Hindlimb muscle (tissue), 1 donor: ENCODE results near the gene C1orf159. TPM values are rescaled to one million over a fixed set of nuclear protein-coding genes. Genes with fewer than 3 reads are reported as not detected.
A peak's percentile ranks its signal among the peaks of the same experiment; 100 is the strongest.
"Not testable (repeated sequence)": the region's sequence is repeated elsewhere in the genome, so short reads cannot be mapped to it uniquely, and the experiment has no call there.

Experiments
- DNase-seq: peaks from one replicate; pipeline ENCODE4 v3.0.0-alpha.2; 2013
- polyA plus RNA-seq: library from polyadenylated mRNA; unstranded; fragments of 120-200 nt; gene quantifications from one replicate; pipeline ENCODE4 v1.2.1, GENCODE V29; 2013; ENCODE audit not compliant: insufficient read length

The C1orf159 gene
- polyA plus RNA-seq, result 7.8 TPM

- DNase-seq, result peak; percentile 99
These were observed at the start of gene C1orf159 for GRCh38 chr1:1115786-1116700. TSS of gene C1orf159 (minus strand) at chr1:1116089. CDS start at chr1:1091543, 24,546 bp downstream.

GRCh38 chr1:1165485-1165884 lies 49.6 kb upstream of the C1orf159 start:
- no peak for DNase-seq

- no peak for DNase-seq
These were observed 49.0 kb upstream of the C1orf159 start for GRCh38 chr1:1164701-1165451.

- no peak for DNase-seq
These were observed 48.4 kb upstream of the C1orf159 start for GRCh38 chr1:1164361-1164700.

GRCh38 chr1:1163538-1164070 lies 47.7 kb upstream of the C1orf159 start:
- DNase-seq, result no peak

GRCh38 chr1:1162597-1163537 lies 47.0 kb upstream of the C1orf159 start:
- no peak for DNase-seq

GRCh38 chr1:1161683-1162079 lies 45.8 kb upstream of the C1orf159 start:
- no peak for DNase-seq

GRCh38 chr1:1161078-1161682 lies 45.3 kb upstream of the C1orf159 start:
- no peak for DNase-seq

GRCh38 chr1:1160281-1160930 lies 44.5 kb upstream of the C1orf159 start:
- DNase-seq, result no peak

GRCh38 chr1:1157914-1158710 lies 42.2 kb upstream of the C1orf159 start:
- peak; percentile 43 for DNase-seq

GRCh38 chr1:1157426-1157913 lies 41.6 kb upstream of the C1orf159 start:
- DNase-seq, result peak; percentile 79

- DNase-seq, result no peak
These were observed 41.1 kb upstream of the C1orf159 start for GRCh38 chr1:1157033-1157365.

- DNase-seq, result no peak
These were observed 40.5 kb upstream of the C1orf159 start for GRCh38 chr1:1156140-1157032.

GRCh38 chr1:1155258-1155657 lies 39.4 kb upstream of the C1orf159 start:
- no peak for DNase-seq

GRCh38 chr1:1153874-1154273 lies 38.0 kb upstream of the C1orf159 start:
- no peak for DNase-seq

GRCh38 chr1:1153215-1153614 lies 37.3 kb upstream of the C1orf159 start:
- DNase-seq, result not testable (repeated sequence)

GRCh38 chr1:1152431-1152830 lies 36.5 kb upstream of the C1orf159 start:
- not testable (repeated sequence) for DNase-seq

- no peak for DNase-seq
These were observed 35.4 kb upstream of the C1orf159 start for GRCh38 chr1:1151306-1151705.

GRCh38 chr1:1150100-1150499 lies 34.2 kb upstream of the C1orf159 start:
- DNase-seq, result no peak
